Measurements from ENCODE around the gene LGALS9.

Gene LGALS9

DNA sequence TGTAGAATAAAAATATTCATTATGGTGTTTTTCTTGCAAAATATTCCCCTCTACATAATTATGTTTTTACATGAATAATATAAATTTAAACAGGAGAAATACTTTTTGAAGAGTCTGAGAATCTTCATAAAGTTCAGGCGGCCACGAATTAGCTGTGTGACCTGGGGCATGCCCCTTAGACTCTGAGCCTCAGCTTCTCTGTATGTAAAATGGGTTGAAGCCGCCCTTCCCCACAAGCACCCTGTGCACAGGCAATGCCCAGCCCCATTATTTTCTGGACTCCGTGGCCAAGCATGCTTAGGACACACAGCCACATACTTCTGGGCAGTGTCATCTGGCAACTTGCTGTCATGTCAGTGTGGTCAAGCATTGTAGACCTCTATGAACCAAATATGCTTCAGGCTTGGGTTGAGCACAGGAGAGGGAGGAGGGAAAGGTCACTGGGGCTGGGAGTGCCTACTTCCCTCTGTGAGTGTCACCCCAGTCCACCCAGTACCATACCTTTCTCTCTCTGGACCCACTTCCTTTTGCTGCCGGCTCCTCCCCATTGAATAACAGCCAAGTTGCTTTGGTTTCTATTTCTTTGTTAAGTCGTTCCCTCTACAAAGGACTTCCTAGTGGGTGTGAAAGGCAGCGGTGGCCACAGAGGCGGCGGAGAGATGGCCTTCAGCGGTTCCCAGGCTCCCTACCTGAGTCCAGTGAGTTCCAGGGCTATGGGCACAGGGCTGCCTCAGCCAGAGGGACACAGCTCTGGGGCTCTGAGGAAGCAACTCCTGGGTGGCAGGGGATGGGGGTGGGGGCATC, at the start of gene LGALS9:
LGALS9 (plus strand) TSS at position 582 of the 804 bp plus-strand sequence; CDS start at position 660, 78 bp downstream.
- DNase-seq = peak; percentile 62

DNA sequence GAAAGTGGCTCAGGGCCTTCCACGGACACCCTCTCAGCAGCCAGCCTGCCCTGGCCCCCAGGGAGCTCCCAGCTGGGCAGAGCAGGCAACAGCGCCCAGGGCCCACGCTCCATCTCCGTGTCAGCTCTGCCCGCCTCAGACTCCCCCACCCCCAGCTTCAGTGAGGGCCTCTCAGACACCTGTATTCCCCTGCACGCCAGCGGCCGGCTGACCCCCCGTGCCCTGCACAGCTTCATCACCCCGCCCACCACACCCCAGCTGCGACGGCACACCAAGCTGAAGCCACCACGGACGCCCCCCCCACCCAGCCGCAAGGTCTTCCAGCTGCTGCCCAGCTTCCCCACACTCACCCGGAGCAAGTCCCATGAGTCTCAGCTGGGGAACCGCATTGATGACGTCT, 48.3 kb upstream of the LGALS9 start:
- DNase-seq = no peak

DNA sequence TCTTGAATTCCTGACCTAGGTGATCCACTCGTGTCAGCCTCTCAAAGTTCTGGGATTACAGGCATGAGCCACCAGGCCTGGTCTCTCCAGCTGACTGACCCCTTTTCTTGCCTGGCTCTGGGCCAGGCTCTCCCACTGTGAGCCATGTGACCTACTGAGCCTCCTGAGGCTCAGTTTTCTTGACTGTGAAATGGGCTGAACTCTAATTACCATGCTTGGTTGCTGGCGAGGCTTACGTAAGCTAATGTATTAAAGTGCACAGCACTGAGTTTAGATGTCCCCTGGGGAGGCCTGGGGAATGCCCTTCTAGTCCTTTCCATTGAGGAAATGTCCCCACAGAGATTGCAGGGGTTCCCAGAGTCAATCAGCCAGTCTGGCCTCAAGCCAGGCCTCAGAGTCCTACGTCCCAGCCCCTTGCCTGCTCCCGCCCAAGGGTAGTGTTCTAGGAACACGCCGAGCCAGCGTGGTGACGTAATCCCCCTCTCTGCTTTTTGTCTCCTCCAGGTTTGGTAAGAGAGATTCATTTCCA, 45.8 kb upstream of the LGALS9 start:
- no peak for DNase-seq

DNA sequence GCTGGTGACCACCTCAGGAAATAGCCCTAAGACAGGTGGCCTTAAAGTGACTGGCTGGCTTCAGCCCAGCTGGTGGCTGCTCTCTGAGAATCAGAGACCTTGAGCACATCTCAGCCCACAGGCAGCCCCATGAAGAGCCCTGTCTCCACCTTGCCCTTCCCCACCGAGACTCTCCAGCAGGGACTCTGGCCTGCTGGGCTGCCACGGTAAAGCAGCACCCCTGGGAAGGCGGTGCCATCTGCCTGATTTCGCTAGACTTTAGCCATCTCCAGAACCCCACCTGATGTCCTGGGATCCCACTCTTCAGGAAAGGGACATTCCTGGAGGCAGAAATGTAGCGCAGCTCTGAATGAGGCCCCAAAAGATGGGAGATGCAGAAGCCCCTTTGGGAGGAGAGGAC, 45.2 kb upstream of the LGALS9 start:
- DNase-seq = no peak

DNA sequence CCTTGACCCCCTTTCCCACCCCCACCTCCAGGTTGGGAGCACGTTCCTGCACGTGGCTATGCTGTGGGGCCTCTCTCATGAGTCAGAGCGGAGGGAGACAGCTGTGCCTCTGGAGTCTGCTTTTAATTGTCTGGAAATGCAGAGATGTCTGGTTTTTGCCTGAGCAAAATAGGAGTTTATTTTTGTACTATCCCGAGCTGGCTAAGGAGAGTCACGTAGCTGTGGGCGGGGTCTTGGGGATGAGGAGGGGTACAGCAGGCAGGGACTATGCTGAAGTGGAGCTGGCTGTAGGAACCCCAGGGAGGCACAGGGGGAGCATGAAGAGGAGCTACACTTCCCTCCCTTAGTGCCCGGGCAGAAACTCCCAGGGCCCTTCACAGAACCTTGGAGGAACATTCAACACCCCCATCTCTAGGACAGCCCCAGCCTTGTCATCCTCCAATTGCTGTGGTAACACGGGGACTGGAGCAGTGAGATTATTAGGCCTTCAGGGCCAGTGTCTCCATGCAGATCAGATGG, 44.7 kb upstream of the LGALS9 start:
- no peak for DNase-seq

DNA sequence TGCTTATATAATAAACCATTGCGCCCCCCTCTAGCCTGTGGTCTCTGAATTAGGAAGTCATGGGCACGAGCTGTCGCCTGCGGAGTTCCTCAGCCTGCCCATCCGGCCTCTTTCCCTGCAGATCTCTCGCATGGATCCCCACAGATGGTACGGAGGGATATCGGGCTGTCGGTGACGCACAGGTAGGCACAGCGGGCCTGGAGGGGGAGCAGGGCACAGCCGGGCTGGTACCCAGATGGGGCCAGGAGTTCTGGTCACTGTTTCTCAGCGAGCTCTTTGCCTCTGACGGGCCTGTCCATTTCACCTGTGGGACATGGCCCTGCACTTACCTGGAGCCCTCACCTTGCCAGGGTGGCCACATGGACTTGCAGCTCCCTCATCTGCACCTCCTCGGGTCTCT, 42.6 kb upstream of the LGALS9 start:
- DNase-seq = no peak

DNA sequence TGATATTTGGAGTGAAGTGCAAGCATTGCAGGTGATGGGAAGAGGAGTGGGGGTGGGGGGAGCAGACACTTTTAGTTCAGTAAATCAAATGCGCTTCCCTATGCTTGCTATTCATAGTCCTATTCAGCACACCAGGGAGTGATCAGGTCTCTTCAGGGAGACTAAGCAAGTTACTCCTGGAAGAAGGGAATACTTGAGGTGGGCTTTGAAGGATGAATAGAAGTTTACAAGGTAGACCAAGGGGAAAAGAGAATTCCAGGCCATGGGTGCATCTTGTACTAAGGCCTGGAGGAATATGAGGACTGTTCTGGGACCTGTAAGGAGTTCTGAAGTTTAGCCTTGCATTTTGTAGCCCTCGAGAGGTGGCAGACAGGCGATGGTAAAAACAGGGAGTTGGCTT, 40.1 kb upstream of the LGALS9 start:
- no peak for DNase-seq

DNA sequence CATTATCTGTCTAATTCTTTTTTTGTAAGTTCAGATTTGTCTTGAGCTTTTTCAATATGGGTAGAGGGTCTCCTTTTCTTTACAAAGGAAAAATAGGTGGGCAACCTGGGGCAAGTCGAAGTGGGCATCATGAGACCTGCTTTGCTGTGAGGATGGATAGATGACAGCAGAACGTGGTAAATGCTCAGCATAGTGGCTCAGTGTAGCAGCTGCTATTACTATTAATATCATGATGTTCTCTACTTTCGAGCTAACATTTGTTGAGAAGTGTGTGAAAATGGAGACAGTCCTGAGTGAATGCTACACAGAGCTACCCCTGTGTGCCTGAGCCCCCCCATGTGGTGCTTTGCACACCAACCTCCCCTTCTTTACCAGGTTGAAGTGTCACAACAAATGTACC, 39.0 kb upstream of the LGALS9 start:
- no peak for DNase-seq

DNA sequence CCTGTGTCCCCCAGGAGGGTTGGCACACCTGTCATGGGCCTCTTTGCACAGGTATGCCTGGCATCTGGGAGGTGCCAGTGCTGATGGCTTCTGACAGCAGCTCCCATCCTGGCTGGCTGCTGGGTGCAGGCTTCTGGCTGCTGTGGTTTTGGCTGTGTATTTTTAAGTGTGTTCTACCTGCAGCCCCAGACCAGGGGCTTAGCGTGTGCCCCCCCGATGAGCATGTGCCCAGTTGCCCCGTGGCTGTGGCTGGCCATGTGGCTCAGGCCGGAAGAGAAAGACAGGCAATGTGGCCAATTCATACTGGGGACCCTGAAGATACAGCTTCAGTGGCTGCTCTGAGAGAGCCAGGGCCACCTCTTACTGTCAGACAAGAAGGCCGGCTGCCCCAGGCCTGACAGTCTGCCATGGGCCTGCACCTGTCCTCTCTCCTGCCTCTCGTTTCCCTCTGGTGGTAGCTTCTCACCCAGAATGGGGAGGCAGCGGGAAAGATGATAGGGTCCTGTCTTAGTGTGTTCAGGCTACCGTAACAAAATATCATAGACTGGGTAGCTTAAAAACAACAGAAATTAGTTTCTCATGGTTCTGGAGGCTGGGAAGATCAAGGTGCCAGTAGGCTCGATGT, 37.6 kb upstream of the LGALS9 start:
- no peak for DNase-seq

DNA sequence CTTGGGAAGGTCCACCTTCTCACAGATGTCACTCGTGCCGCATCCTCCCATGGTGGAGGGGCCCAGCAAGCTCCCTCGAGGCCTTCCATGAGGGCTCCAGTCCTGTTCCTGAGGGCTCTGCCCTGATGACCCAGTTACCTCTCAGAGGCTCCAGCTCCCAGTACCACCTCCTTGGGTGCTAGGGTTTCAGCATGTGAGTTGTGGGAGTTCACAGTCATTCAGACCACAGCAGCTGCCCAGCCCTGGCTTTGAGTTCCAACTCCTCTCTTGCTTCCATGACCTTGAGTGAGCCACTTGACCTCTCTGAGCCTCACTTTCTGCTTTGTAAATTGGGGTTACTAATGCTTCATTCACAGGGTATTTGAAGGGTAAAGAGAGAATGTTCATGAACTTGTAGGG, 37.1 kb upstream of the LGALS9 start:
- DNase-seq = no peak

DNA sequence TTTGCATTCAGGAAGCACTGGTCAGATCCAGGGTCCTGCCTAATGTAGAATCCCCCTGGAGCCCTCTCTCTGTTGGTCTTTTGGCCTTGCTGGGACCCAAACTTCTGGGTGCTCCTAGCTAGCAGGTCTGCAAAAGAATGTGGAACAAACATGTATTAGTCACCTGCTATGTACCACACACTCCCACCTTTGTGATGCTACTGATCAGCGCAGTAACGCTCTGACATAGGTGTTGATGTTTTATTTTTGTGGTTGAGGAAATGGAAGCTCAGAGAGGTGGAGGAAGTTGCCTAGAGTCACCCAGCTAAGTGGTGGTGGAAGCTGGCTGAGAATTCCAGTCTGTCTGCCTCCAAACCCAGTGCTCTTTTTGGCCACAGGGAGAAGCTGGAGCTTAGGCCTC, 35.8 kb upstream of the LGALS9 start:
- DNase-seq = no peak

DNA sequence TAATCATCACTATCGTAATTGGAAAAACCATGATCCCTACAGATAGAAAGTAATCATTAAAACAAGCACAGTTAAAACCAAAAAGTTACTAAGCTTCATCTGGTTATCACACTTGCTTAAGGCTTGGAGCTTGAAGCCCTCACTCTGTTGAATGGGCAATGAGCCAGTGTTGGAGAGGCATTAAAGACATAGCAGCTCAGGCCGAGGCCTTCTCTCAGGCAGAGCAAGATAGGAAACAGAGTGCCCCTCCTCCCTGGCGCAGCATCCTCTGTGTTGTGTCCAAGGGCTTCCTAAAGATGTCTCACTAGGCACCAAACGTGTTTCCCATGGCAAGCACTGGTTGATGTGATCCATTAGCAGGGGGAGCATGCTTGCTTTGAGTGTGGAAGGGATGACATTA, 34.9 kb upstream of the LGALS9 start:
- no peak for DNase-seq

DNA sequence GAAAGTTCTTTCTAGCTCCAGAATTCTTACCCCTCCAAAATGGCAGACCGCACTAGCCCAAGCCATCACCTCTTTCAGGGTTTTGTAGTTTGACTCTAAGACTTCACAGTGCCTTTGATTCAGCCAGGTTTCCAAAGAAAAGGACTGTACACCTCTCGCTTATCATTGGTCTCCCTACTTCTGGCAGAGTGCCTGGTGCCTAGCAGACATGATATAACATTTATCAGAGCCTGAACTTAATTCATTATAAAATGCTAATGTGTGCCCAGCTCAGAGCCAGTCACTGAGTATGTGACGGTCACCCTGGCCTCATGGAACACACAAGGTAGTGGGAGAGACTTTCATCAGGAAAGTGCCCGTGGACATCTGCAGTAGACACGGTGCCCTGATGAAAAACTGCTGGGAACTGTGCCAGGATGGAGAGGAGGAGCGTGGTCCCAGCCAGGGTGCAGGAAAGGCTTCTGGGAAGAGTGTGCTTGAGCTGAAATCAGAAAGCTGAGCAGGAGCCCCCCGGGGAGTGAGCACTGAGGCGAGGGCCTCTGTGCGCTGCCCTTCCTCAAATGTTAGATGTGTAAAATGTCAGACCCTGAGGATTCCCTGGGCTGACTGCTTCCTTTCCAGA, 34.3 kb upstream of the LGALS9 start:
- no peak for DNase-seq

DNA sequence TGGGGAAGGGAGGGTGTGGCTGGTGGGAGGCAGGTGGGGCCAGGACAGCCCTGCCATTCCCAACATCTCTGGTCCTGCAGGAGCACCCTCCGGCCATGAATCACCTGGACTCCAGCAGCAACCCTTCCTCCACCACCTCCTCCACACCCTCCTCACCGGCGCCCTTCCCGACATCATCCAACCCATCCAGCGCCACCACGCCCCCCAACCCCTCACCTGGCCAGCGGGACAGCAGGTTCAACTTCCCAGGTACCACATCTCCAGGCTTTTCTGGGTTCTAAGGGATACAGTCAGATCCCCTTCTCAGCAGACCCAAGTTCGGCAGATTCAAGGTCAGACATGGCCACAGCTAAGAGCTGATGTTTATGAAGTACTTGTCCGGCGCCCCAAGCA, 33.8 kb upstream of the LGALS9 start:
- DNase-seq = no peak

DNA sequence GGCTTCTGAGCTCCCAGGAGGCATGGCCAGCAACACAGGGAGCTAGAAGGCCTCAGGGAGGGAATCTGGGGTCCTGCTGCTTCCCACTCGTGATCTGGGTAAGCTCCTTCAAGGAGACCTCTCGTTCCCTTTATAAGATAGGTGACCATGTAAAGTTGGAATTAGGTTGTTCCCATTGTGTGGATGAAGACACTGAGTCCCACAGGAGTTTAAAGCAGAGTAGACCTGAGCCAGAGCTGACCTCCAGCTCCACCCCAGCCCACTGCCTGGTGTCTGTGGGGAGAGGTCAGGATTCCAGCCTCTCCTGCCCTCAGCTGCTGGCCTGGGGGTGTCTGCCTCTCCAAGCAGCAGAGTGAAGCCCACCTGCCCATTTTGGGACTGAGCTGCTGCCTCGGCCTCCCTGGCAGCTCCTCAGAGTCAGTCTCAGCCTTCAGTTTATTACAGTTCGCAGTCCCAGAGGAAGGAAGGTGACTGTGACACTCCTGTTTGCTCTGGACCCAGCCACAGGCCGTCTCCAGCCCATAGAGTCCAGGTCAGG, 33.1 kb upstream of the LGALS9 start:
- no peak for DNase-seq

DNA sequence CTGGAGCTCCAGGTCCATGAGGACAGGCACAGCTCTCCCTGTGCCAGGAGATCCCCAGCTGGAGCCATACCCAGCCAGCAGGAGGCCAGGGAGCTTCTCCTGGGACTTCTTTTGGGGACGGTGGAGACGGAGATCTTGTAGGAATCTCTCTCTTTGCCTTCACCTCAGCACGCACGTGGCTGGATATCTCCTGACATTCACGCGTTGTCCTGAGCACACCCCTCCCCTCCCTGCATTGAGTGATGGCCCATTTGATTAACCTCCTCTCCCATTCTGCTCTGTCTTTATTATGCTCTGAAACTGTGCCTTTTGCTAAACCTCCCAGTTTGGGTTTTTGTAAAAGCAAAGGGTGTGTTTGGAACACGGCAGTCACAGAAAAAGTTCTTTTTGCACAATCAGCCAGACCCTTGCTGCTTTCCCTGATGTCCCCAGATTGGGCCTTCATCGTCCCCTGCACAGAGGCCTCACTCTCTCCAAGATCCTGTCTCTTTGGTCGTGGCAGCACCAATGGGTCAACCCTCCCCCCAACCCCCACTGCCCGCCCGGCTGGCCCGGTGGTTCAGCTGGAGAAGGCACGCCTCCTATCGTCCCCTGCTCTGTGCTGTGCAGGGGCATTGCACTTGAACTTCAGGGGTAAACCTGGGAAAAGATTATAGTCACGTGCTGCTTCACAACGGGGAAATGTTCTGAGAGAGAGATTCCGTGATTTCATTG, 32.5 kb upstream of the LGALS9 start:
- no peak for DNase-seq

DNA sequence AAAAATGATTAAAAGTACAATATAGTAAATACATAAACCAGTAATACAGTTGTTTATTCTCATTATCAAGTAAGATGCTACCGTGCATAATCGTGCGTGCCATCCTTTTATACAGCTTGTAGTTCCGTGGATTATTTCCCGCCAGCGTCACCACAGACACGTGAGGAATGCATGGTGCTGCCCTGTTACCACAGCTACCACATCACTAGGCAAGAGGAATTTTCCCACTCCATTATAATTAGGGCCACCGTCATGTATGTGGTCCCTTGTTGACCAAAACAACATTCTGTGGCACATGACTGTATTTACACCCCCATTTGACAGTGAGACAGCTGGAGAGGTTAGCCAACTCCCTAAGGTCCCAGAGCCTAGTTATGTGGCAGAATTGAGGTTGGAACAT, 30.5 kb upstream of the LGALS9 start:
- no peak for DNase-seq

DNA sequence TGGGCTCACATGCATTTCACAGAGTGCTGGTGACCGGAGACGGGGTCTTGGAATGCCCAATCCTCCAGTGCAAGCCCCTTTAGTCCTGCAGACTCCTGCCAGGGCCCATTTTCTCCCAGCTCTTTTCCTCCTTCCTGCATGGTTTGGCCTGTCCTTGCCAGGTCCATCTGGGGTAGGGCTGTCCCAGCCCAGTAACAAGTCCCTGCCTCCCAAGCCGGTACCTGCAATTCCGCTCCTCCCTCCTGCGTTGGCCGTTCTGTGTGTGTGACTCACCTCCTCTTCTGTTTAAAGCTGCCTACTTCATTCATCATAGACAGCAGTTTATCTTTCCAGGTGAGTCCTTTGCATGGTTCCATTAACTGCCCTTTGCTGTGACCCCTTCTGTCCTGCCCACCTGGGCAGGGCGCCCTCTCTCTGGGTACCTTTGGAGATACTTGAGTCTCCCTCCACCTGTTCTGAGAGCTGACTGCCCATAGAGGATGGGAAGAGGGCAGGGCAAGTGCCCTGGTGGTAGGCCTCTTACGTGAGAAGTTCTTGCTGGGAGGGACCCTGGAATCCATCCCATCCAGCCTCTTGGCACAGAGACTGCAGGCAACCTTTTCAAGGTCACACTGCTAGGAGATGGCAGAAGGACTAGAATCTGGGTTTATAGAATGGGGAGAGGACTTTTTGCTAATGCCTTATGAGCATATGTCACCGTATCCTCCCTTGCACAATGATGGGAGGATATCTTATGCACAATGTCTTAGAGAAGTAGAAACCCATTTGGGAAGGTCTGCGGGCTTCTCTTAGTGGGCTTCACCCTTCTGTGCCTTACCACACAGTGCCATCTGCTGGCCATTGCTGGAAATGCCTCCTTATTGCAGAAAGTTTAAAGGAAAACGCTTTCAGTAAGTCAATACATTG, 29.7 kb upstream of the LGALS9 start:
- peak; percentile 80 for DNase-seq

DNA sequence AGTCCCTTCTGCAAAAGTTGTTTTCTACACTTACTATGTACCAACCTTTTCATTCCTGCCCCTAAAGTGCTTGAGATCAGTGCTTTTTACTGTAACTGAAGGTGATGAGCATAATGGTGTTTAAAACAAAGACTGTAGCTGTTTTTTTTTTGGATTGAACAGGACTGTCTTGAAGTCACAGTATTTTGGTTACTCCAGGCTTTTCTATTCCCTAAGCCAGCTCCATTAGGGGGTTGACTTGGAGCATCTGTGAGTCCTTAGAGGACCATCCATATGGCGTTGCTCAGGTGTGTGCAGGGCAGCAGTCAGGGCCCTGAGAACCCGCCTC, 29.0 kb upstream of the LGALS9 start:
- DNase-seq = no peak

DNA sequence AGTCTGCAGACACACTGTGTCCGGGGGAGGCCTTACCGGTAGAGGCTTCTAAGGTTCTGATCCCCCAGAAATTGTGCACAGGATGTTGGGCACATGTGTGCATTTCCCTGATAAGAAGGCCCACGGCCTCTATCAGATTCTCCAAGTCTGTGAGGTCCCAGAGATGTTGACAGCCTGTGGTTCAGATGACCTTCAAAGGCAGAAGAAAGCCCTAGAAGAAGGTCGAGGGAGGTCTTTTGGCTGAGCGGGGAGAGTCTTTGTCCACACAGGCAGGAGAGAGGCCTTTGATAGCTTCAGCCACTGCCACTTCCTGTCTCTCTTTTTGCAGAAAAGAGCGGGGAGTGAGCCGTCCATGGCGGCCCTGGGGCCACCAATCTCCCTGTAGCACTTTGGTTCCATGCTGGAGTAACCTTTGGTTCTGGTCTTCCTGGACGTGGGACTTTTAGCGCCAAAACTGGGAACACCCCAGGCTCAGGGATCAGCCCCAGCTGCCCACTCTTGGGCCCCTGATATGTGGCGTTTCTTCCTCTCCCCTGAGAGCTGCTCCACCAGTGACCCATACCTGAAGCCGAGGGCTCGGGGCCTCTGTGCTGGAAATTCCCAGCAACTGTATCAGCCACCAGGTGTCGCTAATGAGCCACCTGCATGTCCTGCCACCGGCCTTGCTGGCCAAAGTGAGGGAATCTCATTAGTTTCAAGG, 28.1 kb upstream of the LGALS9 start:
- DNase-seq = peak; percentile 72

DNA sequence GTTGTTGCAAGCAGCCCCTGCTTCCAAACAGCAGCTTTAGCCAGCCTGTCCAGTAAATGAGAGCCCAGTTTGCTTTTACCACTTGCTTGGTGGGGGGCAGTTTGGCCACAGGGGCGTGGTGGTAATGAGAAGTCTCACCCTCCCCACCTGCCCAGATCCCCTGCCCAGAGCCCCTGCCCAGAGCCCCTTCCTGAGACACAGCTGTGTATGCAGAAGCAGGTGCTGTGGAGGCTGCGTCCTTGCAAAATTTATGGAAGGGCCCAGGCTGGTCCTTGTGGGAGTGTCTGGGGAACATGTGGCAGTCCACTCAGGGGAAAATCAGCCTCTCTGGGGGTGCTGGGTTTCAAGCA, 27.6 kb upstream of the LGALS9 start:
- no peak for DNase-seq

All from CD4-positive, alpha-beta T cell treated with Interleukin-21 for 1 hour (primary cell).